Inferior parietal cortex (tissue), 1 donor: ENCODE data around the gene PLCB4.
A peak's percentile ranks its signal among the peaks of the same experiment; 100 is the strongest.
"Not testable (repeated sequence)": the region's sequence is repeated elsewhere in the genome, so short reads cannot be mapped to it uniquely, and the experiment has no call there.

Experiments
- DNase-seq: peaks from one replicate; pipeline ENCODE4 v3.0.0-alpha.2; 2016; ENCODE audit errors: extremely low spot score

The PLCB4 gene

GRCh38 chr20:9141921-9142320 is 73.0 kb downstream of the PLCB4 start:
- DNase-seq: no peak

GRCh38 chr20:9142809-9143208 is 73.9 kb downstream of the PLCB4 start:
- DNase-seq: no peak

GRCh38 chr20:9143926-9144325 is 75.0 kb downstream of the PLCB4 start:
- no peak for DNase-seq

GRCh38 chr20:9144643-9145042 is 75.8 kb downstream of the PLCB4 start:
- DNase-seq: no peak

GRCh38 chr20:9145142-9145541 is 76.3 kb downstream of the PLCB4 start:
- DNase-seq: no peak

- DNase-seq: no peak
Observed at GRCh38 chr20:9146649-9147048, 77.8 kb downstream of the PLCB4 start.

GRCh38 chr20:9147547-9148024 is 78.7 kb downstream of the PLCB4 start:
- DNase-seq: no peak

GRCh38 chr20:9148291-9148690 is 79.4 kb downstream of the PLCB4 start:
- DNase-seq: no peak

- DNase-seq: peak; percentile 17
Observed at GRCh38 chr20:9149087-9149486, 80.2 kb downstream of the PLCB4 start.

- no peak for DNase-seq
Observed at GRCh38 chr20:9149796-9150195, 80.9 kb downstream of the PLCB4 start.

GRCh38 chr20:9150679-9151078 is 81.8 kb downstream of the PLCB4 start:
- DNase-seq: peak; percentile 51

GRCh38 chr20:9152139-9152538 is 83.3 kb downstream of the PLCB4 start:
- not testable (repeated sequence) for DNase-seq

GRCh38 chr20:9154464-9155024 is 85.7 kb downstream of the PLCB4 start:
- no peak for DNase-seq

- no peak for DNase-seq
Observed at GRCh38 chr20:9156529-9157280, 87.8 kb downstream of the PLCB4 start.

GRCh38 chr20:9160331-9160730 is 91.4 kb downstream of the PLCB4 start:
- DNase-seq: no peak

GRCh38 chr20:9160757-9161156 is 91.9 kb downstream of the PLCB4 start:
- no peak for DNase-seq

GRCh38 chr20:9161311-9161710 is 92.4 kb downstream of the PLCB4 start:
- DNase-seq: no peak

GRCh38 chr20:9163251-9163650 is 94.4 kb downstream of the PLCB4 start:
- DNase-seq: no peak

- no peak for DNase-seq
Observed at GRCh38 chr20:9163995-9164394, 95.1 kb downstream of the PLCB4 start.

- DNase-seq: no peak
Observed at GRCh38 chr20:9165261-9165660, 96.4 kb downstream of the PLCB4 start.

- DNase-seq: no peak
Observed at GRCh38 chr20:9166153-9166780, 97.4 kb downstream of the PLCB4 start.

GRCh38 chr20:9169409-9169808 is 100.5 kb downstream of the PLCB4 start:
- no peak for DNase-seq

GRCh38 chr20:9172851-9173250 is 104.0 kb downstream of the PLCB4 start:
- no peak for DNase-seq
